LNCAP (cell line): Measurements from ENCODE around the gene ITK.

Experiments used
- TF ChIP-seq, protein P1 (sequence below): fragments of 450-650 bp; IDR thresholded peaks from 2 replicates; pipeline ENCODE4 v1.5.1; 2017; ENCODE audit warnings: mild to moderate bottlenecking

Gene ITK

DNA sequence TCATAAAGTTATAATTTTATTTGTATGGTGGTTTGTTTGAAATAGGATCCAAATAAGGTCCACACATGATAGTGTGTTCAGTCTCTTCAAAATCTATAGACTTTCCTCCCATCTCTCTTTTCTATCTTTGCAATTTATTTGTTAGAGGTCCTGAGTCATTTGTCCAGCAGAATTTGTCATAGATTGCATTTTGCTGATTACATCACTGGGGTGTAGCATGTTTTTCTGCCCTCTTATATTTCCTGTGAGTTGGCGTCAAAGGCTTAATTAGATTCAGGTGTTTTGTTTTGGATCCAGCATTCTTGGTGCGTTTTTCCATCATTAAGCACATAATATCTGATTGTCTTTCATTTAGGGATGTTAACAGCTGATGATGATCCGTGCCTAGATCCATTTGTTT is 100.3 kb downstream of the ITK start:
- TF ChIP-seq, protein P1, sequence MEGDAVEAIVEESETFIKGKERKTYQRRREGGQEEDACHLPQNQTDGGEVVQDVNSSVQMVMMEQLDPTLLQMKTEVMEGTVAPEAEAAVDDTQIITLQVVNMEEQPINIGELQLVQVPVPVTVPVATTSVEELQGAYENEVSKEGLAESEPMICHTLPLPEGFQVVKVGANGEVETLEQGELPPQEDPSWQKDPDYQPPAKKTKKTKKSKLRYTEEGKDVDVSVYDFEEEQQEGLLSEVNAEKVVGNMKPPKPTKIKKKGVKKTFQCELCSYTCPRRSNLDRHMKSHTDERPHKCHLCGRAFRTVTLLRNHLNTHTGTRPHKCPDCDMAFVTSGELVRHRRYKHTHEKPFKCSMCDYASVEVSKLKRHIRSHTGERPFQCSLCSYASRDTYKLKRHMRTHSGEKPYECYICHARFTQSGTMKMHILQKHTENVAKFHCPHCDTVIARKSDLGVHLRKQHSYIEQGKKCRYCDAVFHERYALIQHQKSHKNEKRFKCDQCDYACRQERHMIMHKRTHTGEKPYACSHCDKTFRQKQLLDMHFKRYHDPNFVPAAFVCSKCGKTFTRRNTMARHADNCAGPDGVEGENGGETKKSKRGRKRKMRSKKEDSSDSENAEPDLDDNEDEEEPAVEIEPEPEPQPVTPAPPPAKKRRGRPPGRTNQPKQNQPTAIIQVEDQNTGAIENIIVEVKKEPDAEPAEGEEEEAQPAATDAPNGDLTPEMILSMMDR: no peak

DNA sequence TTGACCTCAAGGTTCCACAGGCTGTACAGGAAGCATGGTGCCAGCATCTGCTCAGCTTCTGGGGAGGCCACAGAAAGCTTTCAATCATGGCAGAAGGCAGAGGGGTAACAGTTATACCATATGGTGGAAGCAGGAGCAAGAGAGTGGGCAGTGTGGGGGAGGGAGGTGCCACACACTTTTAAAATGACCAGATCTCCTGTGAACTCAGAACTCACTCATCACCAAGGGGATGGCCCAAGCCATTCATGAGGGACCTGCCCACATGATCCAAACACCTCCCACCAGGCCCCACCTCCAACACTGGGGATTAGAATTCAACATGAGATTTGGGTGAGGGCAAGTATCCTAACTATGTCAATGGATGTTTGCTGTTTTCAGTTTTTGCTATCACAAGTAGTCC is 101.5 kb downstream of the ITK start:
- TF ChIP-seq, protein P1: no peak

DNA sequence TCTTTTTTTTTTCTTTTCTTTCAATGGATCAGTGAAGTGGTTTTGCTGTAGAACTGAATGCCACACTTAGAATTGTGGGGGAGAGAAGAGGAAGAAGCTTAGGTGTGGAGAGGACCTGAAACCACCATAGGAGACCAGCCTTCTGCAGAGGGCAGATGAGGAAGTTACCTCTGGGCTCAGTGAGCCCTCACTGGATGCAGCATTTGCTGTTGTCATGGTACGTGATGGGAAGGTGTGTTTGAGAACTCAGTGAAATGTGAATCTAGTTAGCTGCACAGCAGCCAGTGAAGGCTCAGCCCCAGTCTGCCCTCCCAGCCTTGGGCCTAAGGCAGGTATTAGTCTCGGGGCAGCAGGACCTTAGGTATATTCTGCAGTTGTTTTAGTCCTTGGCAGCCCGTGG is 102.8 kb downstream of the ITK start:
- TF ChIP-seq, protein P1: no peak

DNA sequence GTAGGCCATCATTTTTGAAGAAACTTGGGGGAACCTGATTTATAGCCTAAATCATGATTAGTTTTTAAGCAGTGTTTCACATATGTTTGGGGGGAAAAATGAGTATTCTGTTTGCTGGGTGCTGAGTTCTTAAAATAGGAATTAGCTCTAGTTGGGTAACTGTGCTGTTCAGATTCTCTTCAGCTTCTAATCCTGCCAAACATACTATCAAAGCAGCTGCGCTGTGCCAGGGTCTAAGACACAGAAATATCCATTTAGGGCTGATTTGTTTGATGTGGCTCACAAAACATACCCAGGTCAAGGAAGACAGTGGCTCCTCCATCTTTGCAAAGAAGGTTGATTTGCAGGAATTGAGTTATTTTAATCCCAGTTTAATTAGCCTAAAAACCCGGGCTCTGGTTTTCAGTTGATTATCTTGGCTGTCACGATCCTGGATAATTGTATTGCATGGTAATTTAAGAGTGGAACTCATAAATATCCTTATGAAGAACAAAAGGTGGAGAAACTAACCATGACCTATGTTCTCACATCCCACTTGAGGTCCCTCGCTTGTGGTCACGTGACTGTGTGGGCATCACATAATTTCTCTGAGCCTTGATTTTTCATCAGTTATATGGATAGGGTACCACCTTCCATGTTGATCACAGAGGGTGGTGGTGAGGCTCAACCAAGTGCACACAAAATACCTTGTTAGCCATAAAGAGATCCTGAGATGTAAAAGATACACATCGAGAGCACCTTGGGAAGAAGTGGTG is 104.0 kb downstream of the ITK start:
- TF ChIP-seq, protein P1: no peak

DNA sequence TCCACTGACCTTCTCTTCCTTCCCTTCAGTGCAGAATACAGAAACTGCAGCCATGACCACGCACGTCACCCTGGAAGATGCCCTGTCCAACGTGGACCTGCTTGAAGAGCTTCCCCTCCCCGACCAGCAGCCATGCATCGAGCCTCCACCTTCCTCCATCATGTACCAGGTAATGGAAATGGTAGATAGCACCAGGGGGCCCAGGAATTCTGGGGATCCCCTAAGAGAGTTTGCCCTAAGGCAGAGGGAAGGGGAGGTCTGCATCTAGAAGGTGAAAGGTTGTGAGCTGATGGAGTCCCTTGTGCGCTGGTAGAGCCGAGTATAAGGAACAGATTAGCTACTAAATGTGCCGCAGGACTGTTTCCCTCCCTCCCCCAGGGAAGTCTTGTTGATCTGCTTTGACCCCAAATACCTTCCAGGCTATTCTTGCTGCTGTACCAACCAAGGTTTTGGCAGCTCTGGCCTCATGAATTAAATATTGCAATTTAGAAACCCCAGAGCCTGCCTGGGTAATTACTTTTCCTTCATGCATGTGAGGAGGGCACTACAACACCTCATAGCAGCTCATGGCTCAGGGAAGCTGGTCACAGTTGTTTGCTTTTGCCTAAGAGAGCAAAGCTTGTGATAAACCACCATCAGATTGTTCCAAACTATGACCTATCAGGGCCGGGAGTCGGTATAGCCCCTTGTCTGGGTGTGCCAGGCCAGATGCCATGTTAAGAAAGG is 104.8 kb downstream of the ITK start:
- TF ChIP-seq, protein P1: no peak

DNA sequence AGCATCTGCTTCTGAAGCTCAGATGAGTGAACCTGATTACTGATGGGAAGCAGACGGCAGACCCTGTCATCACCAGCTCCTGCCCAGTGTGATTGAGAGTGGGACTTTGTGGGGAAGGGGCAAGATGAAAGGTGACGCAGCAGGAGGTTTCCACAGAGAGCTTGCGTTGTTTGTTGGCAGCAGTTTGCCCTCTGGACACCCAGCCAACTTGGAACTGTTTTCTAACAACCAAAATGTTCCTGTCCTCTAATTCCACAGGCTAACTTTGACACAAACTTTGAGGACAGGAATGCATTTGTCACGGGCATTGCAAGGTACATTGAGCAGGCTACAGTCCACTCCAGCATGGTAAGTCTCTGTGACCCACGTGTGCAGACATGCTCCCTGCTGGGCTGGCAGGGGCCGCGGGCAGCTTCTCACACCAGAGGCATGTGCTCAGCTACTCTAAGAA is 106.1 kb downstream of the ITK start:
- TF ChIP-seq, protein P1: no peak

DNA sequence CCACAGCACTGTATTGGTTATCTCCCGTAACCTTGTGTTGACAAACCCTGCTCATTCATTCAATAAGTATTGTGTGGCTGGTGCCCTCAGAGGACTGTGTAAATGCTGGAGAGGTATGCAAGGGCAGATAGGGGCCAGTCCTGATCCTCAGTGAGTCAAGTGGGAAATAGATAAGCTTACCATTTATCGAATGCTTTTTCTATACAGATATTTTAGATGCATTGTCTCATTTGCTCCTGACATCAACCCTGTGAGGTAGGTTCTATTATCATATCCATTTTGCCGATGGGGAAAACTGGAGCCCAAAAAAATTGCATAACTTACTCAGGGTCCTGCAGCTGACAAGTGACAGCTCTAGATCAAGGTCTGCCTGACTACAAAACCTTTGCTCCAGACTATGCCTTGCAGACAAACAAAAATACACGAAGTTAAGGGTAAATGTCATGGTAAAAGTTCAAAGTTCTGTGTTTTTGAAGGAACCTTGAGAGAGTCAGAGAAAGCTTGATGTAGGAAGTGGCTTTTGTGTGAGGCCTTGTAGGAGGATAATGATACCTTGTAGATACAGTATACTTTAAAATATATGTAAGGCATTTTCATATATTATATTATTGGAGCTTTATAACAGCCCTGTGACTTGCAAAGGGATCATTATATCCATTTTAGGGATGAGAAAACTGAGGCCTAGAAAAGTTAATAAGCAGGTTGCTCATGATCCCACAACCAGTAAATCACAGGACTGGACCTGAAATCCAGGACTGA is 107.9 kb downstream of the ITK start:
- TF ChIP-seq, protein P1: no peak
